ENCODE measurements around the gene DCTN2.

GRCh38 chr12:57554453-57554852, 7.5 kb upstream of the DCTN2 start:
- TF ChIP-seq POLR2A (IDR thresholded peaks at IDR 0.05; ENCODE audit: low read length) = no peak
- no peak for TF ChIP-seq GATA1 (IDR thresholded peaks at IDR 0.05; ENCODE audit: low read depth, low read length)

Measured in erythroblast (primary cell).